HG03558 (cell line): ENCODE data around the gene TFB2M.
"Not testable (repeated sequence)": the region's sequence is repeated elsewhere in the genome, so short reads cannot be mapped to it uniquely, and the experiment has no call there.

ENCODE experiments used
- ATAC-seq: cut with Tn5 transposase; IDR thresholded peaks from one replicate; pipeline ENCODE4 v1.9.1; 2021; ENCODE audit warnings: moderate number of reproducible peaks; ENCODE audit not compliant: unreplicated experiment; ENCODE audit errors: extremely low read depth

Gene TFB2M

GRCh38 chr1:246583448-246584185 lies 17.6 kb upstream of the TFB2M start:
- ATAC-seq: no peak

- ATAC-seq: no peak
Observed at GRCh38 chr1:246583056-246583440, 17.0 kb upstream of the TFB2M start.

- ATAC-seq: no peak
Observed at GRCh38 chr1:246582301-246583055, 16.4 kb upstream of the TFB2M start.

GRCh38 chr1:246580497-246581370 lies 14.7 kb upstream of the TFB2M start:
- no peak for ATAC-seq

GRCh38 chr1:246579818-246580217 lies 13.8 kb upstream of the TFB2M start:
- peak; percentile 64 for ATAC-seq

- no peak for ATAC-seq
Observed at GRCh38 chr1:246577720-246578106, 11.7 kb upstream of the TFB2M start.

GRCh38 chr1:246577082-246577719 lies 11.1 kb upstream of the TFB2M start:
- ATAC-seq: no peak

GRCh38 chr1:246576709-246577032 lies 10.6 kb upstream of the TFB2M start:
- no peak for ATAC-seq

- ATAC-seq: no peak
Observed at GRCh38 chr1:246573491-246573890, 7.4 kb upstream of the TFB2M start.

- no peak for ATAC-seq
Observed at GRCh38 chr1:246572785-246573184, 6.7 kb upstream of the TFB2M start.

GRCh38 chr1:246571953-246572352 lies 5.9 kb upstream of the TFB2M start:
- ATAC-seq: no peak

- not testable (repeated sequence) for ATAC-seq
Observed at GRCh38 chr1:246571309-246571708, 5.2 kb upstream of the TFB2M start.

GRCh38 chr1:246569248-246570238 lies 3.5 kb upstream of the TFB2M start:
- no peak for ATAC-seq

- ATAC-seq: no peak
Observed at GRCh38 chr1:246567646-246568235, 1.7 kb upstream of the TFB2M start.

GRCh38 chr1:246566813-246567645 lies 968 bp upstream of the TFB2M start:
- ATAC-seq: peak; percentile 2

GRCh38 chr1:246565751-246566127 lies 322 bp downstream of the TFB2M start:
- ATAC-seq: no peak

- no peak for ATAC-seq
Observed at GRCh38 chr1:246564839-246565750, 966 bp downstream of the TFB2M start.
